Kidney (tissue), 14 donors: ENCODE results near the gene ZFAND3. TPM values are rescaled to one million over a fixed set of nuclear protein-coding genes. Genes with fewer than 3 reads are reported as not detected.

Experiments used
- DNase-seq, 5 donors: peaks; one replicate each; pipeline ENCODE4 v3.0.0-alpha.2; 2013 to 2020
- FAIRE-seq: peaks from 2 replicates; lab custom pipeline; 2012; peaks lifted over from hg19 to GRCh38; lab: Jason Lieb, UNC
- H3K27ac ChIP-seq, 2 donors: one replicate each; pipeline ENCODE4 v1.7.0; 2013; ENCODE audit warnings: low read depth in 2 of 2, low read length in 2 of 2, inconsistent platforms in 1 of 2
- H3K27me3 ChIP-seq: one replicate; pipeline ENCODE4 v1.7.1; 2013; ENCODE audit warnings: low read length, inconsistent platforms; ENCODE audit not compliant: control insufficient read depth, insufficient read depth
- H3K36me3 ChIP-seq, 3 donors: one replicate each; pipeline versions ENCODE4 v1.7.0 to v1.7.1; 2013; ENCODE audit warnings: low read length in 3 of 3, control low read depth in 1 of 3, inconsistent platforms in 1 of 3; ENCODE audit not compliant: insufficient read depth in 3 of 3, control insufficient read depth in 2 of 3
- H3K4me1 ChIP-seq, 3 donors: one replicate each; pipeline versions ENCODE4 v1.7.0 to v1.7.1; 2013; ENCODE audit warnings: low read length in 3 of 3, inconsistent platforms in 1 of 3, low read depth in 1 of 3; ENCODE audit not compliant: control insufficient read depth in 2 of 3, insufficient read depth in 2 of 3
- H3K4me3 ChIP-seq, 3 donors: one replicate each; pipeline versions ENCODE4 v1.7.0 to v1.8.1; 2013; ENCODE audit warnings: low read length in 3 of 3, control low read depth in 1 of 3, inconsistent platforms in 1 of 3
- H3K9ac ChIP-seq, 3 donors: one replicate each; pipeline versions ENCODE4 v1.7.0 to v1.7.1; 2013; ENCODE audit warnings: low read length in 3 of 3, control low read depth in 1 of 3, inconsistent platforms in 1 of 3
- H3K9me3 ChIP-seq, 3 donors: one replicate each; pipeline versions ENCODE4 v1.7.0 to v1.7.1; 2013; ENCODE audit warnings: low read length in 3 of 3, control low read depth in 1 of 3, inconsistent platforms in 1 of 3; ENCODE audit not compliant: control insufficient read depth in 2 of 3, insufficient read depth in 1 of 3
- intact Hi-C: fragments of 100-400 bp; cut with DNase I; formaldehyde crosslinking; loops from one replicate; pipeline ENCODE4 v1.11.1; 2022
- polyA plus RNA-seq: library from polyadenylated mRNA; stranded (reverse); fragments of 350-450 nt; fragmentation: Illumina TruSeq; extraction: RNeasy Lipid Tissue Mini Kit (QIAGEN cat#74804); gene quantifications from one replicate; pipeline ENCODE4 v1.2.3, GENCODE V29; 2014; ENCODE audit warnings: low read depth, low replicate concordance; ENCODE audit not compliant: insufficient read depth
- total RNA-seq: library from RNA; stranded (reverse); fragmentation: NEBNext Ultra II Directional; extraction: Animal tissue kit (Norgen Biotek cat#: 25700); gene quantifications from one replicate; pipeline ENCODE4 v1.2.1, GENCODE V29; 2021
- TF ChIP-seq, protein P1 (sequence below): IDR thresholded peaks from 3 replicates; pipeline ENCODE4 v1.5.1; 2012; ENCODE audit warnings: mild to moderate bottlenecking, moderate library complexity, borderline replicate concordance; ENCODE audit not compliant: insufficient read depth; ENCODE audit errors: extremely low read depth
- donor health status: control.
- donor health status: control.
- donor health status: control.
- donor health status: control.
- donor health status: control.
- donor health status: DM: yes; HTN: yes; CAD: no.
- donor health status: Normal renal cell carcinoma (clear cell type).

ZFAND3 gene
- total and polyA plus RNA-seq, 2 donors from 2014 or later: 44.6 to 104 TPM

DNA sequence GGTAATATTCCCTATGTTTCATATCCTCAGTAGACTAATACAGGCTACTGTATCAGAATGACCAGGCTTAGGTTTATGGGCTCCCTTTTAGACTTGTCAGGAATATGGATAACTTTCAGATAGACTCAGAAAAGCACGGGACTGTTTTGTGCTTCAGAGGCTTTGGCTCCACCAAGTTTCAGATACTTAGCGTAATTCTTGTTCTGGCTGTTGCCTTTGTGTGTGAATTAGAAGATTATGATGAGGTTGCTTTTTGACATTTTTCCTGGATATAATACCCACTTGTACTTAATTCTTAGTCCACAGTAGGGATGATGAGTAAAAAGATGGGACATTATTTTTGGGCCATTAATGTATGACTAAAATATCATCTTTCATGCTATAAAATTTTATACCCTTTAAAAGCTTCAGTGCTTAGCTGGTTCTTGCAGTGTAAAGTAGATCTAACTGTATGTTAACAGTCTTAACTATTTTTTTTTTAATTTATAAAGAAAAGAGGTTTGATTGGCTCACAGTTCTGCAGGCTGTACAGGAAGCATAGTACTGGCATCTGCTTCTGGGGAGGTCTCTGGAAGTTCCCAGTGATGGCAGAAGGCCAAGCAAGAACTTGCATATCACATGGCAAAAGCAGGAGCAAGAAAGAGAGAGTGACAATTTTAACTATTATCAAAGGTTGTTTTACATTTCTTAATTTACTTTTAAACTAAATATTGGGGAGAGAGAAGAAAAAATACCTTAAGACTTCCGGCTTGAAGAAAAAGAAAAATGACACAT is 120.7 kb downstream of the ZFAND3 start:
- no peak overlapping the region for H3K27ac ChIP-seq
- DNase-seq: peak in 1 of 5 donors; percentile 53
- no peaks in the 10 kb centered on the region for H3K9me3 ChIP-seq
- intact Hi-C loops: no loop called here
- H3K9ac ChIP-seq: no peak overlapping the region
- H3K36me3 ChIP-seq: no peaks in the 10 kb centered on the region
- TF ChIP-seq, protein P1, sequence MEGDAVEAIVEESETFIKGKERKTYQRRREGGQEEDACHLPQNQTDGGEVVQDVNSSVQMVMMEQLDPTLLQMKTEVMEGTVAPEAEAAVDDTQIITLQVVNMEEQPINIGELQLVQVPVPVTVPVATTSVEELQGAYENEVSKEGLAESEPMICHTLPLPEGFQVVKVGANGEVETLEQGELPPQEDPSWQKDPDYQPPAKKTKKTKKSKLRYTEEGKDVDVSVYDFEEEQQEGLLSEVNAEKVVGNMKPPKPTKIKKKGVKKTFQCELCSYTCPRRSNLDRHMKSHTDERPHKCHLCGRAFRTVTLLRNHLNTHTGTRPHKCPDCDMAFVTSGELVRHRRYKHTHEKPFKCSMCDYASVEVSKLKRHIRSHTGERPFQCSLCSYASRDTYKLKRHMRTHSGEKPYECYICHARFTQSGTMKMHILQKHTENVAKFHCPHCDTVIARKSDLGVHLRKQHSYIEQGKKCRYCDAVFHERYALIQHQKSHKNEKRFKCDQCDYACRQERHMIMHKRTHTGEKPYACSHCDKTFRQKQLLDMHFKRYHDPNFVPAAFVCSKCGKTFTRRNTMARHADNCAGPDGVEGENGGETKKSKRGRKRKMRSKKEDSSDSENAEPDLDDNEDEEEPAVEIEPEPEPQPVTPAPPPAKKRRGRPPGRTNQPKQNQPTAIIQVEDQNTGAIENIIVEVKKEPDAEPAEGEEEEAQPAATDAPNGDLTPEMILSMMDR: no peak
- no peaks in the 10 kb centered on the region for H3K27me3 ChIP-seq
- H3K4me3 ChIP-seq: no peak overlapping the region
- peak; percentile 62 for FAIRE-seq
- H3K4me1 ChIP-seq: peaks cover 0 to 22% (median 0%) of the 10 kb centered on the region in 3 donors

DNA sequence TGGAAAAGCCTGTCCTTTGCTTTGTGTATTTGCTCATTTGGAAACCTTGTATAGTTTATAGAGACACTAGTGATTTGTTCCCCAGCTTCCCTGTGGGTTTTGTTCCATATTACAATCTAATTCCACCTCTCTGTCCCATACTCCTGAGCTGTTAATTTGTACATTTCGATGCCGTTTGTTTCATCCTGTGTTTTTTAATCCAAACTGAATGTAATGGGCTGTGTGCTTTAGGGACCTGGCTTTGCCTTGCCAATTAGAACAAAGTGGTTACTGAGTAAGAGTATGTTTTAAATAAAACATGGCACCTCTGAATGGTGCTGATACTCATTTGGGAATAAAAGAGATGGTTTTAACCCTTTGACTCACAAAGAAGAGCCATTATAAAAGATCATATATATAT is 122.3 kb downstream of the ZFAND3 start:
- no peak overlapping the region for H3K27ac ChIP-seq
- H3K36me3 ChIP-seq: no peaks in the 10 kb centered on the region
- FAIRE-seq (no peak), DNase-seq (no peak)
- intact Hi-C loops: no loop called here
- TF ChIP-seq, protein P1: no peak
- no peak overlapping the region for H3K9ac ChIP-seq
- no peaks in the 10 kb centered on the region for H3K27me3 ChIP-seq
- no peaks in the 10 kb centered on the region for H3K9me3 ChIP-seq
- H3K4me1 ChIP-seq: peaks cover 0 to 16% (median 0%) of the 10 kb centered on the region in 3 donors
- no peak overlapping the region for H3K4me3 ChIP-seq

GRCh38 chr6:37942606-37943376 is 123.3 kb downstream of the ZFAND3 start:
- Histone ChIP-seq H3K9me3 (no peaks in the 10 kb centered on the region), H3K27me3 (no peaks in the 10 kb centered on the region), H3K27ac (no peak overlapping the region), H3K9ac (no peak overlapping the region), H3K36me3 (no peaks in the 10 kb centered on the region), H3K4me1 (peaks cover 0 to 15% (median 0%) of the 10 kb centered on the region in 3 donors), H3K4me3 (no peak overlapping the region)
- DNase-seq (no peak), FAIRE-seq (no peak)
- TF ChIP-seq, protein P1: no peak
- intact Hi-C loops: no loop called here
